GM19395 (cell line): ENCODE data around the gene KLF13.

Experiments
- ATAC-seq: cut with Tn5 transposase; IDR thresholded peaks from one replicate; pipeline ENCODE4 v1.9.1; 2021; ENCODE audit warnings: mild to moderate bottlenecking, moderate library complexity; ENCODE audit not compliant: unreplicated experiment

Gene KLF13

DNA sequence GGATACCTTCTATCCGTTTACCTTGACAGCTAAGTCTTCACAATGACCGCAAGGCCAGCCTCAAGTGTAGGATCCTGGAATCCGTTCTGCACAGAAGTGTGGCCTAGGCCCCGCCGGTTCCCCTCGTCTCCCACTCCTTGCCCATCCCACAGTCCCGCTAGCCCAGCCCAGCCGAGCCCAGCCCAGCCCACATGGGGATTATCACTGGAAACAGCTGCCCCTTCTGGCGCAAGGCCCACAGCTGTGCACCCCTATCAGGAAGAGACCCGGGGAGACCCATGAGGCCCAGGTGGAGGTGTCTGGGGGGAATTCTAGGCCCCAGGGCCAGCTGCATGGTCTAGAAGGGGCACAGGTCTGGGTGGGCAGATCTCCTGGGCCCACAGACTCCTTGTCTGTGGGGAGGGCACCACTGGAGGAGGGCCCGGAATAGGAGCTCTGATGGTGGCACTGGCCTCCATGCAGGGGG is 27.9 kb upstream of the KLF13 start:
- ATAC-seq: no peak

DNA sequence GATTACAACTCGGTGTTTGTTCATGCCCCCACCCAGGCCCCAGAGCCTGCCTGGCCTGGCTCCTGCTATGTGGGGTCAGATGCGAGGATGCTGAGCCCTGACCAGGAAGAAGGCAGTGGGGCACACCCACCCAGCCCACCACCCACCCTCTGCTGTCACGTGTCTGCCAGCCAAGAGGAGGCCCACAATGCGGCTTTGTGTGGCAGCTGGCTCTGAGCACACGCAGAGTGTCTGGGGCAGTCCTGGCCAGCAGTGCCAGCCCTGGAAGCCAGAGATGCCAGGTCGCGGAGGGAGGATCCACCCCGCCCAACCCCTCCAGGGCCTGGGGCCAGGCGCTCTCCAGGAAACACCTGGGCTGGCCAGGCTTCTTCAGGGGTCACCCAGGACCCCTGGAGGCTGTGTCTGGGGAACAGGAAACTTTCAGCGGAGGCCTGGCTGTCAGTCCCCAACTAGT is 26.4 kb upstream of the KLF13 start:
- no peak for ATAC-seq

DNA sequence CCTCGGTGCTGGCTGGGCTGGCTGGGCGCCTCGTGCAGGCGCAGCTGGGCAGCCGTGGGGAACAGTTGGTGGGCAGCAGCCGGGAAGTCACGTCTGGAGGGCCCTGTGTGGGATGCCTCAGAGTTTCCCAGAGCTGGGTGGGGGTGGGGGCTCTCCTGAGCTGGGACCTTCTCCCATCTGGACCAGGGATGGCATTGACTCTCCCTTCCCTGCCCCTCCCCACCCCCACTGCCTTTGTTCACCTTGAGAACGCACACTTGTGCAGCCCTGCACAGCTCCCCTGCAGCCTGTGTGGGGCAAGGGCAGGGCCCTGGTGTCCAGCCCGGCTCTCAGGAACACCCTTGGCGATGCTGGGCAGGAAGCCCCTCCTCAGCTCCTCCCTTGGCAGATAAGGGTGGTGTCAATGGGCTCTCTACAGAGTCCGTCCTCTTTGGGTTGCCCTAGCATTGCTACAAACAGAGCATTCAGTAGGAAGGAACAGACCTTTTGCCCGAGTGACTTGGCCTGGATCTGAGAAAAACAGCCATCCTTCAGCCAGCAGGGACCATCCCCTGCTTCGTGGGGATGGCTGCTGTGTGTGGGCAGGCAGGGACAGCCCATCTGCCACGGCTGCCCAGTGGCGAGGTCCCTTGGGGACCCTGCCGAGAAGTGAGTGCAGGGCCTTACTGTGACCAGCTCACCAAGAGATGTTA is 25.5 kb upstream of the KLF13 start:
- no peak for ATAC-seq

DNA sequence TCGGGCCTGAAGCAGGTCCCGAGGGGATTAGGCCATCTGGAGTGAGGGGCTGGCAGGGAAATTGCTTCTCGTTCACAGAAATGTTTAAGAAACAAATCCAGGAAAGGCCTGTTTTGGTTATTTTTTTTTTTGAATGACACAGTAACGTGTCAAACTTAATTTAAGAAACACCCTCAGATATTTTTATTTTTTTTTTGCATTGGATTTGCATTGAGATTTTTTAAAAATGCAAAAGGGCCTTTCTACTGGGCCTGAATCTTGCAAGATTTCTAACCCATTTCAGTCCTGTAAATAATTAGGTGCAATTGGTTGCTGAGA is 25.0 kb upstream of the KLF13 start:
- no peak for ATAC-seq

DNA sequence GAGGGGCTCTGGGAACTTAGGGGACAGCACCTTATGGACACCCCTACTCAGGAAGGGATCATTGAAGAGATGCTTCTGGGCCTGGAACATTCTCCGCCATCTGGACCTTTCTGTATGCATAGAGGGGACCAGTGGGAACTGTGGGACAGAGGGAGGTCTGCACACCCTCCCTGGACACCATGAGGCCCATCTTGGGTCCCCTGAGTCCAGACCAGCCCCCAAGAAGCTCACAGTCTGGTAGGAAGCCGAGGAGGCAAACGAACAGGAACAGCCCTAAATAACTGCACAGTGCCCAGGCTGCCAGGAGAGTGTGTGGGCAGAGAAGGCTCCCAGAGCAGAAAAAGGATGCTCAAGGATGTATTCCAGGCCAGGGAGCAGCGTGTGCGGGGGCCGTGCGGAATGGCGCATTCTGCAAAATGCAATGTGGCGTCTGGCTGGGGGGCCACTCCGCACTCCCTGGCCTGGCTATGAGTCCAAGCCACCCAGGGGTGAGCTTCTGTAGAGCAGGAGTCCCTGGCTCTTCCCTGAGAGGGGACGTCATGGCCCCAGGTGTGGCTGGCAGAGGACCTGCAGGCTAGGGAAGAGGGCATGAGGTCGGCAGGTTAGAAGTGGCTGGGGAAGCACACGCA is 24.5 kb upstream of the KLF13 start:
- ATAC-seq: no peak

DNA sequence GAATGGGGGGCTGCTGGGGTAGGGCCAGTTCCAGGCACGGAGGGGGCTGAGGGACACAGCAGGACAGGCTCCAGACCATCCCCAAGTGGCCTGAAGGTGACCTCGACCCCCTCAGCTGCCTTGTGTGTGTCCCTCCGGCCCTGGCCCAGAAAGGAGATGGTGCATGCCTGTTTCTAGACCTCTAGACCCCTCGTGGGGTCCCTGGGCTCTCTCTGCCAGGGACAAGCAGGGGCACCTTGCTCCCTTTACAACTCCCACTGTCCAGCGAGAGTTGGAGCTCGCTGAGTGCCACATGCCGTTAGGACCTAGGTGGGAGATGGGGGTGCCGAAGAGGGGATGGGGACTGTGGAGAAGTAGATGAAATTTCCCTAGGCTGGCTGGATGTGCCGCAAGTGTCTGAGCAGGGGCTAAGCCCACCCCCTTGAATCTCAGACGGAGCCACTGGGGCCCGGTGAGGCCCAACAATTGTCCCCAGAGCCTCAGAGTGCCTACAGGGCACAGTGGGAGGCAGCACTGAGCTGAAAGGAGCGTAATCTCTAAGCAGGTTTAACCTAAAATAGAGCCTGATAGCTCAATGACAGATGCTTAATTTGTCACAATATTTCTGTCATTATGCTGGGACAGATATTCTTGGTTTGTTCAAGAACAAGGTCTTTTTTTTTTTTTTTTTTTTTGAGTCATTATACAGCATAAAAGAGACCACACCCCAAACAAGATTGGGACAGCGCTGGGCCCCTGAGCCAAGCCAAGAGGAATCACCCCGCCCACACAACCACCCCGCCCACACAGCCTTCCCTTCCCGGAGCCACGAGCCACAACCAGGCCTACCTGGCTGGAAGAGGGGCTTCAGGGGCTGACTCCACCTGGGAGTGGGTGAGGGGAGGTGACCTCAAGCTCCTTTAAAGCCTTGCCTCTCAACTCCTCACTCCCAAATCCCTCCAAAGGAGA is 23.6 kb upstream of the KLF13 start:
- ATAC-seq: no peak

DNA sequence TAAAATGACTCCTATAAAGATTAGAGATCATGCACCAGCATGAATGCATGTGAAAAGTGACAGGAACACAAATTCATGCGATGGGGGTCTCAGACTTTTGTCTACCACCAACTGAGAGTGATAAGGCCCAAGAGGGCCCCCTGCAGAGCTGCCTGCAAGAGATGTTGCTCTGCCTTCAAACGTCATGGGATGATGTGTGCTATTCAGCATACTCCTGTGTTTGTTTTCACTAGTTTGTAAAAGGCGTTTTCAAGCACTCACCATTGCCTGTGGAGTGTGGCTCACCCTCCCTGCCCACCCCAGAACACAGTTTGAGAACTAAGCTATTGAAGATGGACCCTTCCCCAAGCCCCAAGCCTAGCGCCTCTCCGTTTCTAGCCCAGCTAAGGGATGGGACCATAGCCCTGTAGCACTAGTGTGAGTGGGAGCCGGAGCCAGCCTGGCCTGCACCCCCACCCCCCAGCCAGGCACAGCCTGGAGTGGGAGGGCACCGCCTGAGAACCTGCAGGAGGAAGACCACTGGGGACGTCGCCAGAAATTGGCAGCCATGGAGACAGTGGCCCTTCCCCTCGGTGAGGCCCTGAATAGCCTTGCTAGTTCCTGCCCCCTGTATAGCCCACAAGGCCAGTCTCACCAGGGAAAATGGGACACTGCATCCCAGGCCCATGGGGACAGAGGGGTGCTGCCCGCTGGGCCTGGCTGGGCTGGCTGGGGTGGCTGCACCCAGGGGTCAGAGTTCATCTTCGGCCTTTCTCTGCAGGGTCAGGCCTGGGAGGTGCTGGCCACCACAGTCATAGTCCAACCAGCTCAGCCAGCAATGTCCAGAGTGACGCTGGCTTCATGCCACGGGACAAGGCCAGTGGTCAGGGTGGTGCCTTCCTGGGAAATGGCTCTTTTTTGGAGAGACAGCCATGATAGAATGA is 22.6 kb upstream of the KLF13 start:
- no peak for ATAC-seq

DNA sequence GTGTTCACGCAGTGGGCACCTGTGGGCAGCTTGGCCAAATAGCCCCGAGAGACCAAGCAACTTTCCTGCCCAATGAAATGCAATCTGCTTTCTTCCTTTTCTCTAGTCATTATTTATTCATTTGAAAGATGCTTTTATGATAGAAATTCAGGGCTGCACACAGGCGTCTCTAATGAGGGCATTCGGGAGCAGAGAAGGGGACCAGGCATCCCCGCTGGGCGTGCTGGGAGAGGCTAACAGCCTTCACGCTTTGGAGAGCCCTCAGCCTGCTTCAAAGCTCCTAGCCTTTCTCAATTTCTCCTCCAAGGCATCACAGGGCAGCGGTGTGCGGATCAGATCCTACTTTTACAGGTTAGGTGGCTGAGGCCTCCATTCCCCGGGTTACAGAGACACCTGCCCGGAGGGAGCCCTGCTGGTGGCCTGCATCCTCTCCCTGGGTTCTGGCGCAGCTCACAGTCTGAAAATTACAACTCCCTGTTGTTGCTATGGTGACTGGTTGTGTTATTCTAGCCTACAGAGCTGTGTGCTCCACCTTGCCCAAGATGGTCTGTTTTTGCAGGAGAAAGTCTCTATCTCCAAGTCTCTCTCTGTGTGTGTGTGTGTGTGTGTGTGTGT is 21.8 kb upstream of the KLF13 start:
- ATAC-seq: no peak

DNA sequence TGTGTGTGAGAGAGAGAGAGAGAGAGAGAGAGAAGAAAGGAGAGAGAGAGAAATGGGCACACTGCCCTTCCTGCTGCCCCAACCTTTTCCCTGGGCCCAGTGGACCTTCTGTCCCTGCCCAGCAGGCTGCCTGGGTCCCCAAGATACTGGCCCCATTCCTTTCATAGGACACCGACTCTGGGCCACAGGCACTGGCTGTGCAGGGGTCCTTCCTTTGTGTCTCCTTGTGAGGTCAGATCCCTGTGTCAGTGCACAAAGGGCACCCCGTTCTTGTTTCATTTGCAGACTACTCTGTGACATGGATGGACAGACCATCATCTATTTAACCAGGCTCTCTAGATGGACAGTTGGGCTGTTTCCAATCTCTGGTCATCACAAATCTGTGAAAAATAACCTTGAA is 21.3 kb upstream of the KLF13 start:
- ATAC-seq: no peak

DNA sequence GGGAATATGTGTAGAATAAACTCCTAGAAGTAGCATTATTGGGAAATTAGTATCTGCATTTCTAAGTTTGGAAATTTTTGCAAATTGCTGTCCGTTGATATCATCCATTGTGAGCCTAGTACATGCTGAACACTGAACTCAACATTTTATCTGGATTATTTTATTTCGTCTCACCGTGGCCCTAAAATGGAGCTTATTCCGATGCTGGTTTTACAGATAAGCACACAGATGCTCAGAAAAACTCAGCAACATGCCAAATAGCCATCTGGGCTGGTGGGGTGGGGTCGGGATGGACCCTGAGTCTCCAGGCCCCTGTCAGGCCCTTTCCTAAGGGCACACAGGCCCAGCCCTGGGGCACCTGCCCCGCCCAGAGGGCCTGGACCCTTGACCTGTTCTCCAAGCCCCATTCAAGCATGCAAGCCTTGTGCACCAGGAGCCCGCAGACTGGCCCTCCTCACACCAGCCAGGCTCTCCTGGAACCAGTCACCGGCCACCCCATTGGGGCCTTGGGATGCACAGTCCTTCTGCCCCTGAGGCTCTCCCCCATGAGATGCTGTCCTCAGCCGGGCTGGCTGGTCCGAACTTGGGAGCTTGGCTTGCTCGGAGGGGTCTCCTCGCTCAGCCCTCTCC is 20.7 kb upstream of the KLF13 start:
- no peak for ATAC-seq

DNA sequence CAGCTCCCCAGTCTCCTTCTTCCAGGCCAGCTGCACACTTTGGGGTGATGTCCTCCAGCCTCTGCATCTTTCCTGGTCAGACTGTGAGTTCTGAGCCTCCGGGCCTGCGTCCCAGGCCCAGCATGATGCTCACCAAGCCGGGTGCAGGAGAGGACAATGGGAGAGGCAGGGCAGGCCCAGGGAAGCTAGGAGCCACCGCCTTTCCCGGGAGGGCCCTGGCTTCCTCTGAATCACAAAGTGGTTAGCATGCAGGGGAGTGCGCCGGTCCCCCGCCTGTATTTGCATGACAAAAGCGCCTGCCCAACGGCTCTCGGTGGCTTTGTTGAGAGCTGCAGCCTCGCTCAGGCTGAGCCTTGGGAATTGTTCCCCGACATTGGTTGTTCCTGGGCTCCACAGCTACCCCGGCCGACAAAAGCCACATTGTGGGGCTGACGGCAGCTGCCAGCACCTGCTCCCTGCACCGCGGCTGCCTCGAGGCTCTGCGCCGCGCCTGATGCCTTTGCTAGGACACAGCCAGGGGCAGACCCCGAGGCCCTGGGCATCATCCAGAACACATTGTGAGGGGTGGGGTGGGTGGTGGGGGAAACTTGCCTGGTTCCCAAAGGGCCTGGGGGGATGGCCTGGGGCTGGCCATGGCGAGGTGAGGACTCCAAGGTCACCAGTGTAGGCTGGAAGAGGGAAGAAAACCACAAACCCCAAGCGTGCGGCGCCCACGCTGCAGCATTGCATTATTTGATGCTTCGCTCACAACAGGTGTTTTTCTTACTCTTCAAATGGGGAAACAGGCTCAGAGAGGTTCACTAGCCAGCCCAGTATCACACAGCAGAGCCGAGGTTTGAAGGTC is 20.0 kb upstream of the KLF13 start:
- no peak for ATAC-seq

DNA sequence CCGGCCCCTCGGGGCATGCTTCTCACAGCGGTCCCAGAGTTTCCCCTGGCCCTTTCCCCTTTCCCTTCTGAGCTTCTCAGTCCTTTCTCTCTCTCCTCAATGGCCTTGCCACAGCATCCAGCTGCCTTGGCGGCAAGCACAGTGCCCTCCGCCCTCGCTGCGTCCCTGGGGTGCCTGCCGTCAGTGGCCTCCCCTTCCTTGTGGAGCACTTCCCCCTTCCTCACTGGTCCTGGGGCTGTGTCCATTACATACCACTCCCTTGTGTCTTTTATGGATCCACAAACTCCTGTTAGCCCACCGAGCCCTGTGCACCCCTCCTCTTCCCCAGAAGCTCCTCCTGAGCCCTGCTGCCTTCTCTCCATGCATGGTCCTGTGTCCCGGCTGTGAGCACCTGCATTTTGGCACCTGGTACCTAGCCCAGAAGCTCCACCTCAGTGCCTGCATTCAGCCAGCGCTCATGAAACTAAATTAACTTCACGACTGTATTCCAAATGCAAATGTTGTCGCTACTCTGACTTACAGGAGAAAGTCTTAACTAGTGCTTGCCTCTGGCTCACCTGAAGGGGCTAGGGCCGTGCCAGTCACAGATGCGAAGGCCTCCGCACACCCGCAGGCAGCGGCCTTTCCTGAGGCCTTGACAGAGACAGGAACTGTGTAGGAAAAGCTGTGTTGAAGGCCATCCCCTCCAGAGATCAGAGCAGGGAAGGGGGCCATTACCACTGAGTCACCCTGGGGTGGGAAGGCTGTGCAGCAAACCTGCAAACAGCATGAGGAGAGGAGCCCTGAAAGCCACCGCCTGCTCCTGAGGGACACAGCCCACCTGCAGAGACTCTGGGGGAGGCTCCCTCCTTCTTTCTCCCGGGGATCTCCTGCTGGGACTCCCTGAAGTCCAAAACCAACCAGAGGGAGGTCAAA is 19.1 kb upstream of the KLF13 start:
- no peak for ATAC-seq

DNA sequence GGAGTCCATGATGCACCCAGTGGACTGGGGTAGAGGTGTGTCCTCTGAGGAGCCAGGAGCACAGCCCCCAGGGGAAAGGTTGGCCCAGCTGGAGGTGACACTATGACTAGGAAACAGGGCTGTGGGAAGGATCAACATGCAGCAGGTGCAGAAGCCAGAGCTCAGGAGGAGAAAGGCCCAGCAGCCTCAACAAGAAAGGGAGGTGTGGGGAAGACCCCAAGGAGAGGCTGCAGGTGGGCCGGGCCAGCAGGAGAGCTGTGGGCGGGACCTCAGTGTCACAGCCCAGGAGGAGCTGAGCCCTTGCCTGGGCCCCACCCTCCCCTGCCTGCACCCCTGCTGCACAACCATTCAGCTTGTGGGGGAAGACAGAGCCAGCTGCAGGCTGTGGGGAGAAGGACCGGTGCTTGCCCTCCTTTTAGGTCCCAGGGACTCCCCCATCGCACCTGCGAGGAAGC is 18.4 kb upstream of the KLF13 start:
- no peak for ATAC-seq

DNA sequence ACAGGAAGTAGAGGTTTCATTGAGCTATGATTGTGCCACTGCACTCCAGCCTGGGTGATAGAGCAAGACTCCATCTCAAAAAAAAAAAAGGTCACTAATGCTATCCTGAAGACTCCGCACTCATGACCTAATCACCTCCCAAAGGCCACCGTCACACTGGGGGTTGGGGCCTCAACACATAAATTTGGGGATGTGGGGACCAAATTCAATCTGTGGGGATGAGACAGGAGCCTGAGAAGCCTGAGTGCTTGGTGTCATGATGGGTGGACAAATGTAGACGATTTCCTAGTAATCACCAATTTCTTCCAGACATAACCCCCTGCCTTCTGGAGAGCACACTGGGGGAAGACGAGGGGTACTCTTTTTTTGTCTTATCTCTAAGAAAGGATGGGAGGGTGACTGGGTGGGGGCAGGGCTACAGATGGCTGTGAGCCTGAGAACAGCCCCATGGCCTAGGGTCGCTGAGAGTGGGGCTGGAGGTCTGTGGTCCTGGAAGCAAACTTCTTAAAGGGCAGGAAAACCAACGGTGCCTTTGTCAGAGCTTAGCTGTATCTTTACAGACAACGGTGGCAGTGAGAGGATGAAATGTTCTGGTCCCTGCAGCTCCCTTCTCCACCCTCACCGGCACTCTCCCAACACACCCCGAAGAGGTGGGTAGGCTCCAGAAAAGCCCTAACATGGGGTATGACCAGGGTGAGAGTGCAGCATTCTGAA is 16.6 kb upstream of the KLF13 start:
- ATAC-seq: no peak

DNA sequence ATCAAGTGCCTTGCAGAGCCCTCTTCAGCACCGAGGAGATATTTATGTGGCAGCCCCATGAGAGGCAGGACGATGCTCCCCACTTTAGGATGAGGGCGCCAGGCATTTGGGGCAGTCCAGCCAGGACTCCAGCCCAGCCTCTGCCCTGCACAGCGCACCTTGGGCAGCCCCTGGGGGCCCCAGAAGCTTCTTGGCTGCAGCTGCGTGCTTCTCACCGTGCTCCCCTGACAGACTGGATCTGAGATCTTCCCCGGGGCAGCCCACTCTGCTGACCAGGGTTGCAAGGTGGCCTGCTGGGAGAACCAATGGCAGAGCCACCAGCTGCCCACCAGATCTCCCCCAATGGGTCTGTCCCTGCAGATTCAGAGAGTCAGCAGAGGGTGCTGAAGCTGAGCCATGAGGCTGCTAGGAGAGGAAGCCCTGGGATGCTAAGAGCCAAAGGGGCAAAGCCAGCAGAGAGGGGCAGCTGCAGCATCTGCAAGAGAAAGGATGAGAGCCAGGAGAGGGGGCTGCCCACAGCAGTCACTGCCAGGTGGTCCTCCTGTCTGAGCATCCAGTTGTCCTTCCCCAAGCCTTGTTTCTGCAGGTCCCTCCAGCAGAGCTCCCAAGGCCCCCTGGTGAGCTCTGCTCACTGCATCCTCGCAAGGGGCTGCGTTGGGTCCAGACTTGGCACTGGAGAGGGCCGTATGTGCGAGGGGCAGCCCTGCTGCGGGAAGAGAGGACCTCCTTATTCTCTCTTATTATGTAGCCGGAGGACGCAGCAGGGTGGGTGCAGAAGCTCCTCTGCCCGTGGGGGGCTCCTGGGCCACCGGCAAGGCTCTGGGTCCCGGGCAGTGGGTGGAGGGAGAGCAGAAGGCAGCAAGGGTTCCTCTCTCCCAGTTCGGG is 14.7 kb upstream of the KLF13 start:
- ATAC-seq: no peak

DNA sequence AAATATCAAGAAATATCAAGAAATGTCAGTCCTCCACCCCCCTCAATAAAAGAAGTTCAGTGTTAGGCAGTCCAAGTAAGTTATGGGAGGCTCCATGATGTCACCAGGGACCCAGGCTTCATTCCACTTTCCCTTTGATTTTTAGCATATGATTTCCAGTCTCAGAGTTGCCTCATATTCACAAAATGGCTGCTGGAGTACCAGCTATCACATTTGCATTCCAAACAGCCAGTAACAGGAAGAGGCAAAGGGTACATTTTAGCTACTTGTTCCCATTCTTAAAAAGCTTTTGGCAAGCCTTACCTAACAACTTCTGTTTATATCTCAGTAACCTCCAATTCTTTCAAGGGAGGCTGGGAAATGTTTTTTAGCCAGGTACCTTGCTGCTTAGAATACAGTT is 13.4 kb upstream of the KLF13 start:
- ATAC-seq: no peak
